Activated naive CD4-positive, alpha-beta T cell treated with anti-CD3 and anti-CD28 coated beads, Interleukin-2, amount 10 ng/mL, durations not matched to agents 7 days and 5 days (primary cell): ENCODE measurements around the gene SLC45A3.
"Not testable (repeated sequence)": the region's sequence is repeated elsewhere in the genome, so short reads cannot be mapped to it uniquely, and the experiment has no call there.

Experiments used
- CTCF ChIA-PET: fragments of 350-600 bp; sonication (Branson Sonifier 250); formaldehyde crosslinking; loops from one replicate; lab custom pipeline; 2021; ENCODE audit warnings: antibody characterized with exemption; lab: Charles Lee
- DNase-seq: peaks from one replicate; pipeline ENCODE4 v3.0.0-alpha.2; 2020
- H3K27ac Mint-ChIP-seq: one replicate; pipeline ENCODE4 v1.8.0; 2021; ENCODE audit warnings: mild to moderate bottlenecking, moderate library complexity, mixed read lengths
- H3K27me3 Mint-ChIP-seq: one replicate; pipeline ENCODE4 v1.8.0; 2021; ENCODE audit warnings: mild to moderate bottlenecking, mixed read lengths
- H3K36me3 Mint-ChIP-seq: one replicate; pipeline ENCODE4 v1.8.0; 2021; ENCODE audit warnings: mixed read lengths
- H3K4me1 Mint-ChIP-seq: one replicate; pipeline ENCODE4 v1.8.0; 2021; ENCODE audit warnings: mixed read lengths
- H3K4me3 Mint-ChIP-seq: one replicate; pipeline ENCODE4 v1.8.0; 2021; ENCODE audit warnings: mild to moderate bottlenecking, moderate library complexity, mixed read lengths
- H3K9me3 Mint-ChIP-seq: one replicate; pipeline ENCODE4 v1.8.0; 2021; ENCODE audit warnings: mixed read lengths

The SLC45A3 gene, protein sequence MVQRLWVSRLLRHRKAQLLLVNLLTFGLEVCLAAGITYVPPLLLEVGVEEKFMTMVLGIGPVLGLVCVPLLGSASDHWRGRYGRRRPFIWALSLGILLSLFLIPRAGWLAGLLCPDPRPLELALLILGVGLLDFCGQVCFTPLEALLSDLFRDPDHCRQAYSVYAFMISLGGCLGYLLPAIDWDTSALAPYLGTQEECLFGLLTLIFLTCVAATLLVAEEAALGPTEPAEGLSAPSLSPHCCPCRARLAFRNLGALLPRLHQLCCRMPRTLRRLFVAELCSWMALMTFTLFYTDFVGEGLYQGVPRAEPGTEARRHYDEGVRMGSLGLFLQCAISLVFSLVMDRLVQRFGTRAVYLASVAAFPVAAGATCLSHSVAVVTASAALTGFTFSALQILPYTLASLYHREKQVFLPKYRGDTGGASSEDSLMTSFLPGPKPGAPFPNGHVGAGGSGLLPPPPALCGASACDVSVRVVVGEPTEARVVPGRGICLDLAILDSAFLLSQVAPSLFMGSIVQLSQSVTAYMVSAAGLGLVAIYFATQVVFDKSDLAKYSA

DNA sequence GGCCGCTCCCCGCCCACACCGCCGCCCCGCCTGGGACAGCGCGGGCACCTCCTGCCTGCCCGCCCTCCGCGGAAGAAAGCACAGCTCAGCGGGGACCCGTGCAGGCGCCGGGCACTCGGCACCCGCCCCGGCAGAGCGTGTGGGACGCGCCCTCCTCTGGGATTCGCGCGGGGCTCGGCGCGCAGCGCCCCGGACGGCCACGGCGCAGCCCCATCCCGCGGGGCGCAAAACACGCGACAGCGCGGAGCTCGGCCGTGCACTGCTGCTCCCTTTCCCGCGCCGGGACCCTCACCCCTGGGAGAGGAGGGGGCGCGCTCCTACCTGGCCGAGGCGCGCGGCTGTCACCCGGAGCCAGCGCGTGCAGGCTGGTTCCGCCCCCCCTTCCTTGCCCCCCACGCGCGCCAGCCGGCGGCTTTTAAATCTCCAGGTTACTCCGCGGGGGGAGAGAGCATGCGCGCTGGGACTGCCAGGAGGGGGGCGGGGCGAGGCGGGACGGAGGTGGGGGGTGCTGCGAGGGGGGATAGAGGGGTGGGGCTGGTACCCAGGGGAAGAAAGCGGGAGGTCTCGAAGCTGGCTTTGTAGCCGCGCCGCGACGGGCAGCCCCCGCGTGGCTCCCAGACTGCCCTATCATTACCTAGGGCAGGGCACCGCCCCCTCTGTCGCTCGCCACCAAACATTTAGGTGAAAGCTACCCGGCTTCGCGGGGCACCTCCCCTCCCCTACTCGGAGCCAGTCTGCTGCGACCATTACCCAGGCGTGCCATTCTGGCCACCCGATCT is at the start of gene SLC45A3:
Gene SLC45A3 (minus strand): TSS at position 437 of the 779 bp plus-strand sequence. CDS start 15,853 bp downstream, outside the sequence.
- Mint-ChIP-seq H3K4me3 (peak within 1 kb of the TSS; percentile 70), H3K4me1 (peaks cover 11% of the 10 kb centered on the region), H3K9me3 (no peaks in the 10 kb centered on the region), H3K27ac (no peak within 1 kb of the TSS), H3K27me3 (peaks cover 60% of the 10 kb centered on the region), H3K36me3 (no peaks in the 10 kb centered on the region)
- CTCF ChIA-PET = interaction anchor here (1.2 to 3.4 kb wide), 2 partner anchors 21 to 89 kb away, joined by 3 to 28 read pairs; no protein-coding TSS in a partner anchor
- peak; percentile 53 for DNase-seq

DNA sequence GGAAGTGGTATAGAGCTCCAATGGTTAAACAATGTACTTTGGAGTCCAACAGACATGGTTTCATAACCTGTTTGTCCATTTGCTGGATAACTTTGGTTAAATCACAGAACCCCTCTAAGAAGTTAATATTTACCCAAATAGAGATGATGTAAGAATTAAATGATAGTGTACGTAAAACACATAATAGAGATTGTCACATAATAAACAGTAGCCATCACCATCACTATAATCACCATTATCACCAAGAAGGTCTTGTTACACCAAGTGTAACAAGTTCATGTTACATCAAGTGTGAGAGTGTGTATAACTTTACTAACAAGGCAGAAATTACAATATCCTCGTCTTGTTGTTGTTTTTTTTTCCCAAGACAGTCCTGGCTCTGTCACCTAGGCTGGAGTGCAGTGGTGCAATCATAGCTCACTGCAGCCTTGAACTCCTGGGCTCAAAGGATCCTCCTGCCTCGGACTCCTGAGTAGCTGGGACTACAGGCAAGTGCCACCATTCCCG is 46.4 kb upstream of the SLC45A3 start:
- peaks cover 14% of the 10 kb centered on the region for H3K4me1 Mint-ChIP-seq
- H3K27me3 Mint-ChIP-seq = no peaks in the 10 kb centered on the region
- no peaks in the 10 kb centered on the region for H3K9me3 Mint-ChIP-seq
- CTCF ChIA-PET = no interaction called here
- DNase-seq = no peak
- H3K36me3 Mint-ChIP-seq = peaks cover 49% of the 10 kb centered on the region
- H3K27ac Mint-ChIP-seq = no peak overlapping the region
- H3K4me3 Mint-ChIP-seq = no peak overlapping the region

DNA sequence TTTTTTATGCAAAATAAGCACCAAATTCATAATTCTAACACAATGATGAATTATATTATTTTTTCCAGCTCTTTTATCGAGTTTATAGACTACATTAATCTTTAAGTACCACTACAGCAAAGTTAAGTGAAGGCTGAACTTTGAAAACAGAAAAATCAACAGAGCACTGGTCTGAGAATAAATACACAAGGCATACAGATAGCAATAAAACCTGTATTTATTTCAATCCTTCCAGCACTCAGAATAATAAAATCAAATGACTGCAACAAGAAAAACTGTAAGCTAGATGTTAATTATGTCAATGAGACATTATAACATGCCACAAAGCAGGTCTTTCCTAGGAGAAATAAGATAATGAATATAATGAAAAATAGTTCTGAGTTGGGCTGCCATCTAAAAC is 45.2 kb upstream of the SLC45A3 start:
- CTCF ChIA-PET = interaction anchor here (1.0 kb wide), 1 partner anchor 14 kb away, joined by 4 read pairs; no protein-coding TSS in a partner anchor
- Mint-ChIP-seq H3K36me3 (peaks cover 49% of the 10 kb centered on the region), H3K9me3 (no peaks in the 10 kb centered on the region), H3K27me3 (no peaks in the 10 kb centered on the region), H3K4me3 (no peak overlapping the region), H3K4me1 (peaks cover 9% of the 10 kb centered on the region), H3K27ac (peak overlapping the region; percentile 58)
- DNase-seq = no peak

DNA sequence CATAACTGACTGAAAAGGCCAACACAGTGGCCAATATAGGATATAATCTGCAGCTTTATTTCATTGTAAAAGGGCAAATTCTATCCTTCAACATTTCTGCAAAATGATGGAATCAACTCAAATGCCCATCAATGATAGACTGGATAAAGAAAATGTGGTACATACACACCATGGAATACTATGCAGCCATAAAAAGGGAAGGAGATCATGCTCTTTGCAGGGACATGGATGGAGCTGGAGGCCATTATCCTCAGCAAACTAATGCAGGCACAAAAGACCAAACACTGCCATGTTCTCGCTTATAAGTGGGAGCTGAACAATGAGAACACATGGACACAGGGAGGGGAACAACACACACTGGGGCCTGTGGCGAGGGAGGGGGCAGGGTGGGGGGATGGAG is 40.4 kb upstream of the SLC45A3 start:
- H3K36me3 Mint-ChIP-seq = peaks cover 63% of the 10 kb centered on the region
- not testable (repeated sequence) for DNase-seq, H3K27ac Mint-ChIP-seq, H3K27me3 Mint-ChIP-seq, H3K9me3 Mint-ChIP-seq, H3K4me3 Mint-ChIP-seq
- H3K4me1 Mint-ChIP-seq = peaks cover 16% of the 10 kb centered on the region
- CTCF ChIA-PET = interaction anchor here (1.7 kb wide), 1 partner anchor 10 kb away, joined by 15 read pairs; no protein-coding TSS in a partner anchor

DNA sequence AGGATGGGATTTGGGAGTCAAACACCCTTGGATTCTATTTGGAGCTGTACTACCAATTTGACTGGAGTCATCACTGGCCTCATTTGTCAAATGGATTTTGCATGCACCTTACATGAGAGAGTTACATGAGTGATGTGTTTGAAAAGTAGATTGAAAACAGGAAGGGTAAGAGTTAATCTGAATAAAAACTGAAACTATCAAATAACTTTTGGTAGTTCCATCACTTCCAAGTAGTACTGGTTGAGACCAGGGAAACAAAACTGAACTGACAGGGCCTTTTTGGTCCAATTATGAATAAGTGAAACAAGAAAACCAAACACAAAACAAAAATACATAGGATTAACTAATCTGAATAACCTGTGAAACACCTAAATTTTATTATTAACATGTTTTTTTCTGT is 39.5 kb upstream of the SLC45A3 start:
- no peak for DNase-seq
- H3K4me1 Mint-ChIP-seq = peaks cover 16% of the 10 kb centered on the region
- CTCF ChIA-PET = no interaction called here
- peak overlapping the region; percentile 1 for H3K27ac Mint-ChIP-seq
- peaks cover 64% of the 10 kb centered on the region for H3K36me3 Mint-ChIP-seq
- H3K27me3 Mint-ChIP-seq = no peaks in the 10 kb centered on the region
- H3K9me3 Mint-ChIP-seq = no peaks in the 10 kb centered on the region
- H3K4me3 Mint-ChIP-seq = no peak overlapping the region

DNA sequence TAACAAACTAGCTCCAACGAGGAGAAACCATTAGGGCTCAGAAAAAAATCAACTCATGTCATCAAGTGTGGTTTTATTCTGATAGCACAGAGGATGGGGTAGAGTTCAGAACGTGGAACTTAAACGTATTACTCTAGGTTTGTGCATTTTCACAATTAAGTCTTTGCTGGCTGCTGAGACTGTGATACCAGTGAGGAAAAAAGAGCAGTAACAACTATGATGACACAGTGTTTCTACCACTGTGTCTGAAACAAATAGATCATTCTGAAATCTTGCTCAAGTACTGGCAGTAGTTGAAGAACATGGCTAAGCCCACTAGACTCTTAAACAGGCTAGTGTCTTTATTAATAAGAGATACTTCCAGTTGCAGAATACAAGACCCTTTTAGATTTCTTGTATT is 38.7 kb upstream of the SLC45A3 start:
- Mint-ChIP-seq H3K27me3 (no peaks in the 10 kb centered on the region), H3K9me3 (no peaks in the 10 kb centered on the region), H3K4me3 (no peak overlapping the region), H3K27ac (no peak overlapping the region), H3K36me3 (peaks cover 62% of the 10 kb centered on the region), H3K4me1 (peaks cover 15% of the 10 kb centered on the region)
- CTCF ChIA-PET = no interaction called here
- no peak for DNase-seq

DNA sequence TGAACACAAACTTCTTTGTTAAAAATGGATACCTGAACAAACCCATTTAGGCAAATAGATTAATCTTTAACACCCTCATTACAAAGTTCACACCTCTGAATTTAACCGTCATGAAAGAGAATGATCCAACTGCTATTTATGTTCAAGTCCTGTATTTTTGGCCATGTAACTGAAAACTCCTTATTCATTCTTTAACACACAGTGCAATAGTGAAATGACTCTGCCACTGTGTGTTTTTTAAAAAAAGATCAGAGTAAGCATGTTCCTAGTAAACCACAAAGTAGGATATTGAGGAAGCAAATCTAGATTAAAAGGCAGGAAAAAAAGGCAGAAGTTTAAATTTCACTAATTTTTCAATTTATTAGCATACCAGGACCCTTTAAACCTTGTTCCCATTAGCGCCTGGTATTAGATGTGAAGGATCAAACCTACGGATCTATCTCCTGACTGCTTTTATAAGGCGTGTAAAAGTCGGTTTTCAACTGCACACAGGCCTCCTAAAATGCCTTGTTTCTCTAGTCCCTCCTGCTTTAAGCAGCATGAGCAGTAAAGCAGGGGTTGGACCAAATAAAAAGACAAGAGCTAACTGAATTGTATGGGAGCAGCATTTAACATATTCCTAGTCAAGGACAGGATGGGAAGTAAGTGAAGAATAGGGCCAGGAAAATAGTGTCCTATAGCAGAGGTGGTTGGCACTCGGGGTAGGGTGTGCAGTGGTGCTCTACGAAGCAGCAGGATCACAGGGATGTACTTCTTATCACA is 36.2 kb upstream of the SLC45A3 start:
- Mint-ChIP-seq H3K27me3 (no peaks in the 10 kb centered on the region), H3K4me1 (peaks cover 11% of the 10 kb centered on the region), H3K4me3 (no peak overlapping the region), H3K36me3 (peaks cover 55% of the 10 kb centered on the region), H3K27ac (no peak overlapping the region), H3K9me3 (no peaks in the 10 kb centered on the region)
- CTCF ChIA-PET = interaction anchor here (0.8 kb wide), 1 partner anchor 261 kb away, joined by 3 read pairs; no protein-coding TSS in a partner anchor
- DNase-seq = no peak

DNA sequence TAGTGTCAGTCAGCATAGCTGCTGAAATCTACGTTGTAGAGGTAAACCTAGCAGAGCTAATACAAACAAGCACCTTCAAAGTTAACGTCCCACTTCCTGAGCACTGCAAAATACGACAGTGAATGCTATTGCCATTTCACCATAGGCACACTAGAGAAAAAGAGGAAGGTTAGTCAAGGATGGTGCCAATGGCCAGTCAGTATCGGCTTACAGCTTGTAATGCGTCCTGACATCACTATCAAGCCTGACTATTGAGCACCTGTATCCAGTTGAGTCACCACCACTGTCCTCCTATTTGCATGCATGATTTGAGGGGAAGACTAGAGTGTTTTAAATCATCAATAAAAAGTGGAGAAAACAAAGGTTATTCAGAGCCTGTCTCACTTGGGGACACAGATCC is 35.3 kb upstream of the SLC45A3 start:
- CTCF ChIA-PET = interaction anchor here (1.8 to 13.6 kb wide), 3 partner anchors 20 to 67 kb away, joined by 4 to 205 read pairs (median 10); no protein-coding TSS in a partner anchor
- DNase-seq = no peak
- Mint-ChIP-seq H3K9me3 (no peaks in the 10 kb centered on the region), H3K27me3 (no peaks in the 10 kb centered on the region), H3K4me3 (no peak overlapping the region), H3K4me1 (peaks cover 9% of the 10 kb centered on the region), H3K27ac (peak overlapping the region; percentile 1), H3K36me3 (peaks cover 57% of the 10 kb centered on the region)

DNA sequence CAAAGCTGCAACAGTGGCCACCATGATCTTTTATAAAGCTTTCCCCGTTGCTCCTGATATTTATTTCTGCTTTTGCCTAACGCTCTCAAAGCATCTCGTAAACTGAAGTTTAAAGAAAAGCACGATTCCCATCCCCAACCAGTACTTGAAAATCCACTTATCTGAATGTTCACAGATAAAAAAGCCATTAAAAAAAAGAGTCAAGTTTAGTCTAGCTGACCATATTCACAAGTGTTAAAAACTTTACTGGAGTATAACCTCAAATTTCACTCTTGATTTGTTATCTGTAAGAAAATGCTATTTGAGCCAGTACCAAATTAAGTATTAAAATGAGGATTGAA is 34.6 kb upstream of the SLC45A3 start:
- no peaks in the 10 kb centered on the region for H3K27me3 Mint-ChIP-seq
- H3K27ac Mint-ChIP-seq = peak overlapping the region; percentile 50
- peaks cover 4% of the 10 kb centered on the region for H3K4me1 Mint-ChIP-seq
- no peaks in the 10 kb centered on the region for H3K9me3 Mint-ChIP-seq
- H3K4me3 Mint-ChIP-seq = no peak overlapping the region
- CTCF ChIA-PET = interaction anchor here (0.7 to 13.6 kb wide), 5 partner anchors 17 to 127 kb away, joined by 3 to 205 read pairs (median 4); no protein-coding TSS in a partner anchor
- DNase-seq = no peak
- peaks cover 56% of the 10 kb centered on the region for H3K36me3 Mint-ChIP-seq

DNA sequence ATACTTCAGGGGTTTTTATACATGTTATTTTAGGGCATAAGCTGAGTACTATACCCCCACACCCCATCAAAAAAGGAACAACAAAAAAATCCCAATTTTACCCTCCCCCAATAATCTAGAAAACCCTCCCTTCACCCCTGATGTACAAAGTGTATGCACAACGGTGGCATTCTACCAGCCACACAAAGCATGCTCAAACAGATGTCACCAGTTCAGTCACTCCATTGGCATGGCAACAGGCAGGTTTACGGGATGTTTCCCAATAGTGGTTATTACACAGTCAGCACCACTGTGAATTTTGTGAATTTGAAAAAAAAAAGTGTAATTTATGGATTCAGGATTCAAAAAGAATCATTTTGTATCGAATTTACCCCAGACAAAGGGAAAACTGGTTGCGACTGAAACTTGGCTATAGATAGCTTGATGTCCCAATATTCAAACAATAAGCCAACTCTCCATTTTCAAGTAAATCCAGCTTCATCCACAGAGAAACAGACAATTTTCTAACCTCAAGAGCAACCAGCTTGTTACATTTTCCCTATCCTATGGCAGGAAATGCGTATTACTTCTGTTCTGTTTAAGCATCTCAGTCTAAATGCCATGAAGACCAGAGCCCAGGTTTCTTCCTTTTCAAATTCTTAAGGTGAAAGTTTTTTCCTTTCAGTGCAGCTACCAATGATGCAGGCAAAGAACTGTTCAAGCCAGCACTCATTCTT is 34.0 kb upstream of the SLC45A3 start:
- Mint-ChIP-seq H3K27ac (no peak overlapping the region), H3K27me3 (no peaks in the 10 kb centered on the region)

DNA sequence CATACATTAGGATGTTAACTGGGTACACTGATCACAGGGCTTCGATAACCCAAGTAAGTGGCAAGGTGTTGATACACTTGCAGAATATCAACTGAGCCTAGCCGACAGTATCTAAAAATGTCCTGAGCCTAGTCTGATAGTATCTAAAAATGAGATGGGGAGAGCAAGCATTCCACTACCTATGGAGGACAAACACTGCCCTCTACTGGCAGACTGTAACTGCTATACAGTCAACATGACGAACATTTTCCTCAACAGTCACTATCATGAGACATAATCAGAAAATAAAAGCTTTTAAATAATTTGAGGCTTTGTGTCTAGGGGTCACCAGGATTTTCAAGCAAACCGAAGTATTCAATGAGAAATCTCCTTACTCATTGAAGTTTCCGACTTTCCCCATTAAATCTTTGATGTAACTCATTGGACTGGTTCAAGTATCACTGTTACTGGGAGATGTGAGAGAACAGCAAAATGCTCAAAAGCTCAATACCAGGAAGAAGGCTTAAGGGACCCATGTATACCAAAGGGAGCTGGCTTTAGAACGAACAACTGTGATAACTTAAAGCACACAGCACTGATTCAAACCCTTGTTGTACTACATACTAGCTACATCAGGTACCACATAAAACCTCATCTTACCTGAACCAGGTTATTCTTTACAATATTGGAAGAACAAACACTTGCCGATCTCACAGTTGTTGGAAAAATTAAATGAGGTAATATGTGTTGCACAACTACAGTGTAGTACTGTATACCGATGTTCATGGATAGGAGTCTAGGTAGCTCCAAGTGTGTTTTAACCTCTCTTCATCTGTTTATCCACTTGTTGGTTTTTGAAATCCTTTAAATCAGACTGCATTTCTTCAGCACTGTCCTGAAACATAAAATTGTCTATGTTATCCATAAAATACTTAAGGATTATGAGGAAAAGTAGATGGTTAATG is 31.1 kb upstream of the SLC45A3 start:
- H3K36me3 Mint-ChIP-seq = peaks cover 48% of the 10 kb centered on the region
- H3K27ac Mint-ChIP-seq = peak overlapping the region; percentile 74
- DNase-seq = peak; percentile 73
- H3K4me3 Mint-ChIP-seq = no peak overlapping the region
- CTCF ChIA-PET = interaction anchor here (0.8 to 13.6 kb wide), 28 partner anchors 9 to 266 kb away, joined by 3 to 205 read pairs (median 7); no protein-coding TSS in a partner anchor
- H3K4me1 Mint-ChIP-seq = peaks cover 11% of the 10 kb centered on the region
- no peaks in the 10 kb centered on the region for H3K9me3 Mint-ChIP-seq
- H3K27me3 Mint-ChIP-seq = no peaks in the 10 kb centered on the region

More for the DNA sequence above, 34.0 kb upstream of the SLC45A3 start:
- DNase-seq = no peak
- no peaks in the 10 kb centered on the region for H3K4me1 Mint-ChIP-seq
- H3K9me3 Mint-ChIP-seq = no peaks in the 10 kb centered on the region
- H3K4me3 Mint-ChIP-seq = no peak overlapping the region
- peaks cover 54% of the 10 kb centered on the region for H3K36me3 Mint-ChIP-seq
- CTCF ChIA-PET = interaction anchor here (0.7 to 13.6 kb wide), 5 partner anchors 18 to 126 kb away, joined by 3 to 205 read pairs (median 4); no protein-coding TSS in a partner anchor
